ENCODE measurements around the gene DYNLT2. TPM values are rescaled to one million over a fixed set of nuclear protein-coding genes. Genes with fewer than 3 reads are reported as not detected.

Gene DYNLT2
- polyA plus RNA-seq, 1 of the 3 experiments (the other 2 are of a cell fraction): 0.81 TPM

DNA sequence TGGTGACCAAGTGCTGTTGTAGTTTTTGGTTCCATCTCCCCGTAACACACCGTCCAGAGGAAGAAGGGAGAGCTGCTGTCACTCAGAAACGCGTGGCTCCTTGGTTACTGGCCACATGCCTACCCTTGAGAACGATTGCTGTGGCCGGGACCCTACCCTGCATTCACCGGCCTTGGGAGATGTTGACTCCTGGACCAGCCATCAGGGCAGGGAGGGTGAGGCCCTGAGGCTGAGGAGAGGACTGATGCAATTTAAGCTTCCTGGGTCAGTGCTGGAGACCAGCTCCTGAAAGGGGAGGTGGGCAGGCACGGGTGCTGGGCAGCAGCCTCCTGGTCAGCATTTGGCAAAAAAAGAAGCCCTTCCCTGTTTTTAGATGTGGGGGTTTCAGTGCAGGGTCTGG lies 31.6 kb upstream of the DYNLT2 start:
- Histone ChIP-seq H3K27ac (ENCODE audit: low read depth in 2 of 2, low read length in 1 of 2) (no peak overlapping the region), H3K9me2 (no peaks in the 10 kb centered on the region), H3K9ac (no peak overlapping the region), H3F3A (replicated peaks; ENCODE audit: insufficient read depth) (no peaks in the 10 kb centered on the region), H3K9me3 (no peaks in the 10 kb centered on the region), H3K4me1 (ENCODE audit: control insufficient read depth in 1 of 2, insufficient read depth in 2 of 2, low read depth in 1 of 2, low read length in 1 of 2) (no peaks in the 10 kb centered on the region), H3K79me2 (ENCODE audit: insufficient read depth) (no peaks in the 10 kb centered on the region), H3K36me3 (replicated peaks in 1 of 2; ENCODE audit: control insufficient read depth in 1 of 2, insufficient read depth in 2 of 2, low read length in 1 of 2) (peaks cover 0 to 21% of the 10 kb centered on the region in 2 experiments), H2AFZ (ENCODE audit: low read depth) (no peak overlapping the region), H3K27me3 (ENCODE audit: insufficient read depth) (no peaks in the 10 kb centered on the region), H3K4me3 (ENCODE audit: low read depth in 2 of 2, low read length in 1 of 2) (no peak overlapping the region), H4K20me1 (ENCODE audit: insufficient read depth) (no peaks in the 10 kb centered on the region), H3K4me2 (no peak overlapping the region)
- CTCF ChIA-PET: interaction anchor here (0.9 to 1.4 kb wide), 3 partner anchors 12 to 747 kb away, joined by 3 to 4 read pairs (median 3); no protein-coding TSS in a partner anchor
- POLR2A ChIA-PET: no interaction called here
- TF ChIP-seq, protein P1, sequence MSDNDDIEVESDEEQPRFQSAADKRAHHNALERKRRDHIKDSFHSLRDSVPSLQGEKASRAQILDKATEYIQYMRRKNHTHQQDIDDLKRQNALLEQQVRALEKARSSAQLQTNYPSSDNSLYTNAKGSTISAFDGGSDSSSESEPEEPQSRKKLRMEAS (IDR thresholded peaks at IDR 0.05; ENCODE audit: low read depth): no peak
- TF ChIP-seq GATA2 (CRISPR knock-in tag; IDR thresholded peaks at IDR 0.05) (no peak), FOXM1 (IDR thresholded peaks at IDR 0.05; ENCODE audit: low read depth) (no peak), EP300 (IDR thresholded peaks at IDR 0.05; ENCODE audit: borderline replicate concordance in 1 of 2, low read depth in 1 of 2, low read length in 1 of 2) (no peak), SIN3A (IDR thresholded peaks at IDR 0.05; ENCODE audit: borderline replicate concordance, low read depth, low read length) (no peak), RFX5 (IDR thresholded peaks at IDR 0.05; ENCODE audit: low read length) (no peak), FOSL2 (IDR thresholded peaks at IDR 0.05; ENCODE audit: borderline replicate concordance, low read depth) (no peak), YY1 (IDR thresholded peaks at IDR 0.05; ENCODE audit: low read depth) (no peak)
- TF ChIP-seq, protein P2, sequence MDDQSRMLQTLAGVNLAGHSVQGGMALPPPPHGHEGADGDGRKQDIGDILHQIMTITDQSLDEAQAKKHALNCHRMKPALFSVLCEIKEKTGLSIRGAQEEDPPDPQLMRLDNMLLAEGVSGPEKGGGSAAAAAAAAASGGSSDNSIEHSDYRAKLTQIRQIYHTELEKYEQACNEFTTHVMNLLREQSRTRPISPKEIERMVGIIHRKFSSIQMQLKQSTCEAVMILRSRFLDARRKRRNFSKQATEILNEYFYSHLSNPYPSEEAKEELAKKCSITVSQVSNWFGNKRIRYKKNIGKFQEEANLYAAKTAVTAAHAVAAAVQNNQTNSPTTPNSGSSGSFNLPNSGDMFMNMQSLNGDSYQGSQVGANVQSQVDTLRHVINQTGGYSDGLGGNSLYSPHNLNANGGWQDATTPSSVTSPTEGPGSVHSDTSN (IDR thresholded peaks at IDR 0.05): no peak
- TF ChIP-seq, protein P3, sequence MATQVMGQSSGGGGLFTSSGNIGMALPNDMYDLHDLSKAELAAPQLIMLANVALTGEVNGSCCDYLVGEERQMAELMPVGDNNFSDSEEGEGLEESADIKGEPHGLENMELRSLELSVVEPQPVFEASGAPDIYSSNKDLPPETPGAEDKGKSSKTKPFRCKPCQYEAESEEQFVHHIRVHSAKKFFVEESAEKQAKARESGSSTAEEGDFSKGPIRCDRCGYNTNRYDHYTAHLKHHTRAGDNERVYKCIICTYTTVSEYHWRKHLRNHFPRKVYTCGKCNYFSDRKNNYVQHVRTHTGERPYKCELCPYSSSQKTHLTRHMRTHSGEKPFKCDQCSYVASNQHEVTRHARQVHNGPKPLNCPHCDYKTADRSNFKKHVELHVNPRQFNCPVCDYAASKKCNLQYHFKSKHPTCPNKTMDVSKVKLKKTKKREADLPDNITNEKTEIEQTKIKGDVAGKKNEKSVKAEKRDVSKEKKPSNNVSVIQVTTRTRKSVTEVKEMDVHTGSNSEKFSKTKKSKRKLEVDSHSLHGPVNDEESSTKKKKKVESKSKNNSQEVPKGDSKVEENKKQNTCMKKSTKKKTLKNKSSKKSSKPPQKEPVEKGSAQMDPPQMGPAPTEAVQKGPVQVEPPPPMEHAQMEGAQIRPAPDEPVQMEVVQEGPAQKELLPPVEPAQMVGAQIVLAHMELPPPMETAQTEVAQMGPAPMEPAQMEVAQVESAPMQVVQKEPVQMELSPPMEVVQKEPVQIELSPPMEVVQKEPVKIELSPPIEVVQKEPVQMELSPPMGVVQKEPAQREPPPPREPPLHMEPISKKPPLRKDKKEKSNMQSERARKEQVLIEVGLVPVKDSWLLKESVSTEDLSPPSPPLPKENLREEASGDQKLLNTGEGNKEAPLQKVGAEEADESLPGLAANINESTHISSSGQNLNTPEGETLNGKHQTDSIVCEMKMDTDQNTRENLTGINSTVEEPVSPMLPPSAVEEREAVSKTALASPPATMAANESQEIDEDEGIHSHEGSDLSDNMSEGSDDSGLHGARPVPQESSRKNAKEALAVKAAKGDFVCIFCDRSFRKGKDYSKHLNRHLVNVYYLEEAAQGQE (IDR thresholded peaks at IDR 0.05; ENCODE audit: low read depth, low read length): no peak
- DNase-seq: no peak
- 94% methylated on average over 8 of the region's 8 CpGs for WGBS (ENCODE audit: low lambda C conversion rate)

DNA sequence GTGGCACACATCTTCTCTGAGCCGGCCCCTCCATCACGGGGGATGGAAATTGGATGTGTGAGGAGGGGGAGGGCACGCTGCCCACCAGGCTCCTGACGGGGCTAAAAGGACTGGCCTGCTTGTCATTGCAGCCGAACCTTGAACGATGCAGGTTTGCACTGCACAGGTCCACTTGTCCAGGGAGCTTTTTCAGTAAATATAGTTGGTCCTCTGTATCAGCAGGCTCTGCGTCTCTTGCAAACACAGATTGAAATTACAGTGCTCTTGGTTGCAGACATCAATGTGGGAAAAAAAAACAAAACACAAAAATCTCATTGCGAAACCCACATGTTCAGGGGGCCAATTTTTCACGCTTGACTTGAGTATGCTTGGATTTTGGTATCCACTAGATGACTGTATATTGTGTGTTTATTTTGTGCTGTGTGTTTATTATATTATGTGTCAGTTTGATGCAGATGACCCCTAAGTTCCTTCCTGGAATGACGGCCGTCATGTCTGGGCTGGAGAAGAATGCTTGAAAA lies 29.3 kb upstream of the DYNLT2 start:
- H3F3A ChIP-seq (replicated peaks; ENCODE audit: insufficient read depth): no peaks in the 10 kb centered on the region
- H3K27me3 ChIP-seq (ENCODE audit: insufficient read depth): no peaks in the 10 kb centered on the region
- H3K9ac ChIP-seq: no peak overlapping the region
- 94% methylated on average over 9 of the region's 11 CpGs for WGBS (ENCODE audit: low lambda C conversion rate)
- H4K20me1 ChIP-seq (ENCODE audit: insufficient read depth): no peaks in the 10 kb centered on the region
- peaks cover 3 to 36% of the 10 kb centered on the region in 2 experiments for H3K36me3 ChIP-seq (replicated peaks in 1 of 2; ENCODE audit: control insufficient read depth in 1 of 2, insufficient read depth in 2 of 2, low read length in 1 of 2)
- H3K4me1 ChIP-seq (ENCODE audit: control insufficient read depth in 1 of 2, insufficient read depth in 2 of 2, low read depth in 1 of 2, low read length in 1 of 2): no peaks in the 10 kb centered on the region
- no peaks in the 10 kb centered on the region for H3K9me2 ChIP-seq
- H3K9me3 ChIP-seq: no peaks in the 10 kb centered on the region
- no peak for TF ChIP-seq TEAD4 (IDR thresholded peaks at IDR 0.05; ENCODE audit: borderline replicate concordance, insufficient read depth)
- TF ChIP-seq NFIC (IDR thresholded peaks at IDR 0.05; ENCODE audit: borderline replicate concordance): no peak
- no peak for TF ChIP-seq SIN3A (IDR thresholded peaks at IDR 0.05; ENCODE audit: borderline replicate concordance, low read depth, low read length)
- TF ChIP-seq FOXJ3 (CRISPR knock-in tag; IDR thresholded peaks at IDR 0.05): no peak
- no peak for TF ChIP-seq GABPA (IDR thresholded peaks at IDR 0.05; ENCODE audit: low read depth)
- TF ChIP-seq, protein P4, sequence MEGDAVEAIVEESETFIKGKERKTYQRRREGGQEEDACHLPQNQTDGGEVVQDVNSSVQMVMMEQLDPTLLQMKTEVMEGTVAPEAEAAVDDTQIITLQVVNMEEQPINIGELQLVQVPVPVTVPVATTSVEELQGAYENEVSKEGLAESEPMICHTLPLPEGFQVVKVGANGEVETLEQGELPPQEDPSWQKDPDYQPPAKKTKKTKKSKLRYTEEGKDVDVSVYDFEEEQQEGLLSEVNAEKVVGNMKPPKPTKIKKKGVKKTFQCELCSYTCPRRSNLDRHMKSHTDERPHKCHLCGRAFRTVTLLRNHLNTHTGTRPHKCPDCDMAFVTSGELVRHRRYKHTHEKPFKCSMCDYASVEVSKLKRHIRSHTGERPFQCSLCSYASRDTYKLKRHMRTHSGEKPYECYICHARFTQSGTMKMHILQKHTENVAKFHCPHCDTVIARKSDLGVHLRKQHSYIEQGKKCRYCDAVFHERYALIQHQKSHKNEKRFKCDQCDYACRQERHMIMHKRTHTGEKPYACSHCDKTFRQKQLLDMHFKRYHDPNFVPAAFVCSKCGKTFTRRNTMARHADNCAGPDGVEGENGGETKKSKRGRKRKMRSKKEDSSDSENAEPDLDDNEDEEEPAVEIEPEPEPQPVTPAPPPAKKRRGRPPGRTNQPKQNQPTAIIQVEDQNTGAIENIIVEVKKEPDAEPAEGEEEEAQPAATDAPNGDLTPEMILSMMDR (IDR thresholded peaks at IDR 0.05): no peak
- TF ChIP-seq CHD2 (IDR thresholded peaks at IDR 0.05; ENCODE audit: low read length, partially characterized antibody): no peak
- no peak for TF ChIP-seq MXI1 (IDR thresholded peaks at IDR 0.05; ENCODE audit: low read depth, low read length)
- ChIA-PET POLR2A (no interaction called here), CTCF (interaction anchor here (1.4 kb wide), 1 partner anchor 13 kb away, joined by 3 read pairs; no protein-coding TSS in a partner anchor)
- H3K4me2 ChIP-seq: no peak overlapping the region
- no peak overlapping the region for H2AFZ ChIP-seq (ENCODE audit: low read depth)
- no peak for DNase-seq
- H3K27ac ChIP-seq (ENCODE audit: low read depth in 2 of 2, low read length in 1 of 2): no peak overlapping the region
- no peak overlapping the region for H3K4me3 ChIP-seq (ENCODE audit: low read depth in 2 of 2, low read length in 1 of 2)
- no peaks in the 10 kb centered on the region for H3K79me2 ChIP-seq (ENCODE audit: insufficient read depth)
